Measurements from ENCODE around the gene DMD.
"Not testable (repeated sequence)": the region's sequence is repeated elsewhere in the genome, so short reads cannot be mapped to it uniquely, and the experiment has no call there.

DMD gene

DNA sequence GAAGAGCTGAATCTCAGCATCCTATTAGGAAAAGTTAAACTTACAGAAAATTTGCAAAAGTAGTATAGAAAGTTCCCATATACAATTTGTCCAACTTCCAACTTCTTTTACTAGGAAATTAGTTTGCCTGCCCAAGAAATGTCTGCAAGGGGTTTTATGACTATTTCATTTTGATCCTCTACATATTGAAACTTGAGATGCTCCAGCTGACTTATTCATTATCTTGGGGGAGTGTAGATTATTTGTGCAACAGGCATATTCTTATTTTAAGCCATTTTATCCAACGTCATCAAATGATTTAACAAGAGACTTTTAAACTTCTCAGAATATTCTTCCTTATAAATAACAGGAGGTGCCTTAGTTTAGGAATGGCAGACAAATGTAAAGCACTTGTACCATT is 1822.4 kb downstream of the DMD start:
- H3K79me2 ChIP-seq (ENCODE audit: insufficient read depth, low read length), result no peaks in the 10 kb centered on the region
- no peak for TF ChIP-seq EZH2phosphoT487 (IDR thresholded peaks at IDR 0.05; ENCODE audit: borderline replicate concordance)
- TF ChIP-seq, protein P1, sequence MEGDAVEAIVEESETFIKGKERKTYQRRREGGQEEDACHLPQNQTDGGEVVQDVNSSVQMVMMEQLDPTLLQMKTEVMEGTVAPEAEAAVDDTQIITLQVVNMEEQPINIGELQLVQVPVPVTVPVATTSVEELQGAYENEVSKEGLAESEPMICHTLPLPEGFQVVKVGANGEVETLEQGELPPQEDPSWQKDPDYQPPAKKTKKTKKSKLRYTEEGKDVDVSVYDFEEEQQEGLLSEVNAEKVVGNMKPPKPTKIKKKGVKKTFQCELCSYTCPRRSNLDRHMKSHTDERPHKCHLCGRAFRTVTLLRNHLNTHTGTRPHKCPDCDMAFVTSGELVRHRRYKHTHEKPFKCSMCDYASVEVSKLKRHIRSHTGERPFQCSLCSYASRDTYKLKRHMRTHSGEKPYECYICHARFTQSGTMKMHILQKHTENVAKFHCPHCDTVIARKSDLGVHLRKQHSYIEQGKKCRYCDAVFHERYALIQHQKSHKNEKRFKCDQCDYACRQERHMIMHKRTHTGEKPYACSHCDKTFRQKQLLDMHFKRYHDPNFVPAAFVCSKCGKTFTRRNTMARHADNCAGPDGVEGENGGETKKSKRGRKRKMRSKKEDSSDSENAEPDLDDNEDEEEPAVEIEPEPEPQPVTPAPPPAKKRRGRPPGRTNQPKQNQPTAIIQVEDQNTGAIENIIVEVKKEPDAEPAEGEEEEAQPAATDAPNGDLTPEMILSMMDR (conservative IDR thresholded peaks at IDR 0.05; ENCODE audit: low read length), result no peak
- H4K20me1 ChIP-seq (ENCODE audit: insufficient read depth, low read length, poor library complexity, severe bottlenecking), result no peaks in the 10 kb centered on the region
- H3K27me3 ChIP-seq (ENCODE audit: insufficient read depth, low read length, poor library complexity, severe bottlenecking), result no peaks in the 10 kb centered on the region
- H3K4me1 ChIP-seq (ENCODE audit: insufficient read depth, low read length, poor library complexity, severe bottlenecking), result no peaks in the 10 kb centered on the region
- H3K9ac ChIP-seq (ENCODE audit: low read depth, low read length, poor library complexity, severe bottlenecking), result no peak overlapping the region
- no peaks in the 10 kb centered on the region for H3K9me3 ChIP-seq (ENCODE audit: insufficient read depth, low read depth, low read length)
- H3K36me3 ChIP-seq (ENCODE audit: insufficient read depth, low read length), result no peaks in the 10 kb centered on the region
- H3K4me2 ChIP-seq (ENCODE audit: low read depth, low read length, poor library complexity, severe bottlenecking), result no peak overlapping the region
- no peaks in the 10 kb centered on the region for H3F3A ChIP-seq (ENCODE audit: low read depth)
- H2AFZ ChIP-seq (ENCODE audit: low read length), result no peak overlapping the region
- no peaks in the 10 kb centered on the region for H3K9me2 ChIP-seq (replicated peaks; ENCODE audit: low read depth, low read length)
- H3K4me3 ChIP-seq (ENCODE audit: low read length, poor library complexity, severe bottlenecking), result no peak overlapping the region

DNA sequence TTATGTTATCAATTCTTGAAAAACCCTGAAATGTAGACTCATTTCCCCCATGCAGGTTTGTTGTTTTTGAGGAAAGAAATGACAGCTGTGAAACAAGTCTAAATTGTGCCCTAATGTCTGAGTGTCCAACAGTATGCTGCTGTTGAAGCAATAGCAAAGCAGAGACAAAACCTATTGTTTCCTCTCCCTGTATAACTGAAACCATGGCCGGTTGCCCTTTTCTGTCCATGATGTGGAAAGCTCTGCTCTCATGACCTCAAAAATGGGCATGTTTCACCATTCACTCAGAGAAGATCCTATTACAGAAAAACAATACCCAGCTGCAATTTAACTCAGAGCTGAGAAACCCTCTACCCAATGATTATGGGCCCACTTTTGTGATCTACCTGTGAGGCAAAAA is 1826.9 kb downstream of the DMD start:
- no peak overlapping the region for H3K9ac ChIP-seq (ENCODE audit: low read depth, low read length, poor library complexity, severe bottlenecking)
- H3K9me2 ChIP-seq (replicated peaks; ENCODE audit: low read depth, low read length), result no peaks in the 10 kb centered on the region
- H3K36me3 ChIP-seq (ENCODE audit: insufficient read depth, low read length), result no peaks in the 10 kb centered on the region
- TF ChIP-seq EZH2phosphoT487 (IDR thresholded peaks at IDR 0.05; ENCODE audit: borderline replicate concordance), result no peak
- TF ChIP-seq, protein P1 (conservative IDR thresholded peaks at IDR 0.05; ENCODE audit: low read length), result no peak
- H3K4me2 ChIP-seq (ENCODE audit: low read depth, low read length, poor library complexity, severe bottlenecking), result no peak overlapping the region
- H4K20me1 ChIP-seq (ENCODE audit: insufficient read depth, low read length, poor library complexity, severe bottlenecking), result no peaks in the 10 kb centered on the region
- no peaks in the 10 kb centered on the region for H3K27me3 ChIP-seq (ENCODE audit: insufficient read depth, low read length, poor library complexity, severe bottlenecking)
- H3K9me3 ChIP-seq (ENCODE audit: insufficient read depth, low read depth, low read length), result no peaks in the 10 kb centered on the region
- H3F3A ChIP-seq (ENCODE audit: low read depth), result no peaks in the 10 kb centered on the region
- H3K4me3 ChIP-seq (ENCODE audit: low read length, poor library complexity, severe bottlenecking), result no peak overlapping the region
- H3K4me1 ChIP-seq (ENCODE audit: insufficient read depth, low read length, poor library complexity, severe bottlenecking), result no peaks in the 10 kb centered on the region
- H3K79me2 ChIP-seq (ENCODE audit: insufficient read depth, low read length), result no peaks in the 10 kb centered on the region
- no peak overlapping the region for H2AFZ ChIP-seq (ENCODE audit: low read length)

DNA sequence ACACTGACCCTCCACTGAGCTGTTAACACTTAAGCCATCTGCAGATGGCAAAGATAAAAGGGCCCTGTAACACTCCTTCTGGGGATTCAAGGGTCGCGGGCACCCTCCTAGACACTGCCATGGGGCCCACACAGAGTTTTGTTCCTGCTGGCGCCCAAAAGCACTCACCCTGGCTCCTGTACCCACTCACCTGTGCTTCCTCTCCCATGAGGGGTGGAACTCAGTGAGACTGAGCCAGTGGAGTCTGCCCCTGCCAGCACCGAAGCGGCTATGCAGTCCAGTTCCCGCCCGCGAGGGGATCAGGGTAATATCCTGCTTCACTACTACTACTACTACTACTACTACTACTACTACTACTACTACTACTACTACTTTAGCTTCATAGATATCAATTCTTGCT is 1827.4 kb downstream of the DMD start:
- Histone ChIP-seq H4K20me1 (ENCODE audit: insufficient read depth, low read length, poor library complexity, severe bottlenecking) (no peaks in the 10 kb centered on the region), H3K36me3 (ENCODE audit: insufficient read depth, low read length) (no peaks in the 10 kb centered on the region), H3K4me1 (ENCODE audit: insufficient read depth, low read length, poor library complexity, severe bottlenecking) (no peaks in the 10 kb centered on the region), H2AFZ (ENCODE audit: low read length) (no peak overlapping the region), H3K9me2 (replicated peaks; ENCODE audit: low read depth, low read length) (no peaks in the 10 kb centered on the region), H3K27me3 (ENCODE audit: insufficient read depth, low read length, poor library complexity, severe bottlenecking) (no peaks in the 10 kb centered on the region), H3F3A (ENCODE audit: low read depth) (no peaks in the 10 kb centered on the region), H3K4me3 (ENCODE audit: low read length, poor library complexity, severe bottlenecking) (no peak overlapping the region), H3K79me2 (ENCODE audit: insufficient read depth, low read length) (no peaks in the 10 kb centered on the region), H3K9me3 (ENCODE audit: insufficient read depth, low read depth, low read length) (no peaks in the 10 kb centered on the region), H3K4me2 (ENCODE audit: low read depth, low read length, poor library complexity, severe bottlenecking) (no peak overlapping the region), H3K9ac (ENCODE audit: low read depth, low read length, poor library complexity, severe bottlenecking) (no peak overlapping the region)
- TF ChIP-seq, protein P1 (conservative IDR thresholded peaks at IDR 0.05; ENCODE audit: low read length), result no peak
- no peak for TF ChIP-seq EZH2phosphoT487 (IDR thresholded peaks at IDR 0.05; ENCODE audit: borderline replicate concordance)

DNA sequence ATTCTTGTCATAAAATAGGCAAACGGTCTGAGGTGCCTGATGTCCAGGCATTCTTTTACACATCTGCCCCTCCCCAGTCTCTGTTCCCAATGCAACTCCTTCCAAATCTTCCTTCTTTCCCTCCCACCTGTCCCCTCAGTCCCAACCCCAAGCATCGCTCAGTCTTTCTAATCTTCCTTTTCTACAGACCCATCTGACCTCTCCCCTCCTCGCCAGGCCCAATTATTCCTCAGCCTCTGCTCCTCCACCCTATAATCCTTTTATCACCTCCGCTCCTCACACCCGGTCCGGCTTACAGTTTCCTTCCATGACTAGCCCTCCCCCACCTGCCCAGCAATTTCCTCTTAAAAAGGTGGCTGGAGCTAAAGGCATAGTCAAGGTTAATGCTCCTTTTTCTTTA is 1832.4 kb downstream of the DMD start:
- not testable (repeated sequence) for H3K79me2 ChIP-seq (ENCODE audit: insufficient read depth, low read length); H3K4me2 ChIP-seq (ENCODE audit: low read depth, low read length, poor library complexity, severe bottlenecking); H3K9ac ChIP-seq (ENCODE audit: low read depth, low read length, poor library complexity, severe bottlenecking); H3K36me3 ChIP-seq (ENCODE audit: insufficient read depth, low read length); H3K9me2 ChIP-seq (replicated peaks; ENCODE audit: low read depth, low read length); H2AFZ ChIP-seq (ENCODE audit: low read length); H3K27me3 ChIP-seq (ENCODE audit: insufficient read depth, low read length, poor library complexity, severe bottlenecking); H4K20me1 ChIP-seq (ENCODE audit: insufficient read depth, low read length, poor library complexity, severe bottlenecking); H3K4me3 ChIP-seq (ENCODE audit: low read length, poor library complexity, severe bottlenecking); H3K4me1 ChIP-seq (ENCODE audit: insufficient read depth, low read length, poor library complexity, severe bottlenecking); H3F3A ChIP-seq (ENCODE audit: low read depth); H3K9me3 ChIP-seq (ENCODE audit: insufficient read depth, low read depth, low read length)

DNA sequence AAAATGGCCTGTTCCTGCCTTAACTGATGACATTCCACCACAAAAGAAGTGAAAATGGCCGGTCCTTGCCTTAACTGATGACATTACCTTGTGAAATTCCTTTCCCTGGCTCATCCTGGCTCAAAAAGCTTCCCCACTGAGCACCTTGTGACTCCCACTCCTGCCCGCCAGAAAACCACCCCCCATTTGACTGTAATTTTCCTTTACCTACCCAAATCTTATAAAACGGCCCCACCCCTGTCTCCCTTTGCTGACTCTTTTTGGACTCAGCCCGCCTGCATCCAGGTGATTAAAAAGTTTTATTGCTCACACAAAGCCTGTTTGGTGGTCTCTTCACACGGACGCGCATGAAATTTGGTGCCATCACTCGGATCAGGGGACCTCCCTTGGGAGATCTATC is 1833.5 kb downstream of the DMD start:
- H3K36me3 ChIP-seq (ENCODE audit: insufficient read depth, low read length); H3K9ac ChIP-seq (ENCODE audit: low read depth, low read length, poor library complexity, severe bottlenecking); H3K4me3 ChIP-seq (ENCODE audit: low read length, poor library complexity, severe bottlenecking); H3F3A ChIP-seq (ENCODE audit: low read depth); H3K27me3 ChIP-seq (ENCODE audit: insufficient read depth, low read length, poor library complexity, severe bottlenecking); H3K9me2 ChIP-seq (replicated peaks; ENCODE audit: low read depth, low read length); H3K9me3 ChIP-seq (ENCODE audit: insufficient read depth, low read depth, low read length); H2AFZ ChIP-seq (ENCODE audit: low read length); H3K79me2 ChIP-seq (ENCODE audit: insufficient read depth, low read length); H3K4me2 ChIP-seq (ENCODE audit: low read depth, low read length, poor library complexity, severe bottlenecking); H4K20me1 ChIP-seq (ENCODE audit: insufficient read depth, low read length, poor library complexity, severe bottlenecking); H3K4me1 ChIP-seq (ENCODE audit: insufficient read depth, low read length, poor library complexity, severe bottlenecking): not testable (repeated sequence)
